ENCODE results near the gene SLC17A9. TPM values are rescaled to one million over a fixed set of nuclear protein-coding genes. Genes with fewer than 3 reads are reported as not detected.

The SLC17A9 gene
- total RNA-seq, 1 experiment from 2014 or later, result not detected

GRCh38 chr20:62949153-62949821, 3.2 kb upstream of the SLC17A9 start:
- Histone ChIP-seq H2AFZ (ENCODE audit: low read length) (no peak overlapping the region), H3K4me2 (ENCODE audit: low read length) (no peak overlapping the region), H3K27me3 (ENCODE audit: low read length) (no peaks in the 10 kb centered on the region), H3F3A (ENCODE audit: low read length, unreplicated experiment) (no peaks in the 10 kb centered on the region), H3K36me3 (ENCODE audit: low read depth, low read length) (peaks cover 38% of the 10 kb centered on the region), H3K9me3 (ENCODE audit: low read length) (no peaks in the 10 kb centered on the region), H3K4me1 (ENCODE audit: insufficient read depth, low read length) (no peaks in the 10 kb centered on the region), H3K4me3 (ENCODE audit: low read length) (no peak overlapping the region), H3K79me2 (ENCODE audit: low read length) (no peaks in the 10 kb centered on the region), H3K27ac (ENCODE audit: low read length) (no peak overlapping the region), H4K20me1 (ENCODE audit: low read length) (no peaks in the 10 kb centered on the region), H3K9me2 (replicated peaks; ENCODE audit: low read length) (no peaks in the 10 kb centered on the region), H3K9ac (ENCODE audit: low read length) (no peak overlapping the region)
- POLR2A ChIA-PET (ENCODE audit: unreplicated experiment), result no interaction called here
- no TSS peak for BruUV-seq (replicated peaks)
- TF ChIP-seq EZH2 (IDR thresholded peaks at IDR 0.05; ENCODE audit: low read length, unreplicated experiment) (no peak), CTCF (conservative IDR thresholded peaks at IDR 0.05; ENCODE audit: low read depth, low read length) (no peak), EZH2phosphoT487 (IDR thresholded peaks at IDR 0.05; ENCODE audit: borderline replicate concordance, low read length) (no peak)
- DNase-seq (no peak), ATAC-seq (no peak)
- CTCF ChIA-PET, result no interaction called here
- intact Hi-C loops (cut with micrococcal nuclease), result no loop called here

GRCh38 chr20:62949962-62950361, 2.5 kb upstream of the SLC17A9 start:
- H3K36me3 ChIP-seq (ENCODE audit: low read depth, low read length), result peaks cover 31% of the 10 kb centered on the region
- no peaks in the 10 kb centered on the region for H3K79me2 ChIP-seq (ENCODE audit: low read length)
- H3K27me3 ChIP-seq (ENCODE audit: low read length), result no peaks in the 10 kb centered on the region
- no peak overlapping the region for H3K4me2 ChIP-seq (ENCODE audit: low read length)
- no peak overlapping the region for H3K4me3 ChIP-seq (ENCODE audit: low read length)
- H3K9me3 ChIP-seq (ENCODE audit: low read length), result no peaks in the 10 kb centered on the region
- no peaks in the 10 kb centered on the region for H3K4me1 ChIP-seq (ENCODE audit: insufficient read depth, low read length)
- H3K9ac ChIP-seq (ENCODE audit: low read length), result no peak overlapping the region
- BruUV-seq (replicated peaks), result no TSS peak
- no peaks in the 10 kb centered on the region for H3K9me2 ChIP-seq (replicated peaks; ENCODE audit: low read length)
- ChIA-PET POLR2A (ENCODE audit: unreplicated experiment) (no interaction called here), CTCF (no interaction called here)
- no peaks in the 10 kb centered on the region for H3F3A ChIP-seq (ENCODE audit: low read length, unreplicated experiment)
- TF ChIP-seq EZH2phosphoT487 (IDR thresholded peaks at IDR 0.05; ENCODE audit: borderline replicate concordance, low read length) (no peak), CTCF (conservative IDR thresholded peaks at IDR 0.05; ENCODE audit: low read depth, low read length) (no peak), EZH2 (IDR thresholded peaks at IDR 0.05; ENCODE audit: low read length, unreplicated experiment) (no peak)
- no peak for DNase-seq
- no peak for ATAC-seq
- H3K27ac ChIP-seq (ENCODE audit: low read length), result no peak overlapping the region
- no peaks in the 10 kb centered on the region for H4K20me1 ChIP-seq (ENCODE audit: low read length)
- intact Hi-C loops (cut with micrococcal nuclease), result no loop called here
- no peak overlapping the region for H2AFZ ChIP-seq (ENCODE audit: low read length)

- Histone ChIP-seq H3K4me2 (ENCODE audit: low read length) (no peak overlapping the region), H3K27me3 (ENCODE audit: low read length) (no peaks in the 10 kb centered on the region), H3K79me2 (ENCODE audit: low read length) (no peaks in the 10 kb centered on the region), H3K9me3 (ENCODE audit: low read length) (no peaks in the 10 kb centered on the region), H3K4me3 (ENCODE audit: low read length) (no peak overlapping the region), H4K20me1 (ENCODE audit: low read length) (no peaks in the 10 kb centered on the region), H2AFZ (ENCODE audit: low read length) (no peak overlapping the region), H3K9me2 (replicated peaks; ENCODE audit: low read length) (no peaks in the 10 kb centered on the region), H3F3A (ENCODE audit: low read length, unreplicated experiment) (no peaks in the 10 kb centered on the region), H3K27ac (ENCODE audit: low read length) (no peak overlapping the region), H3K4me1 (ENCODE audit: insufficient read depth, low read length) (no peaks in the 10 kb centered on the region; the same call in 1 of the 2 replicates), H3K9ac (ENCODE audit: low read length) (no peak overlapping the region), H3K36me3 (ENCODE audit: low read depth, low read length) (peaks cover 25% of the 10 kb centered on the region)
- TF ChIP-seq EZH2phosphoT487 (IDR thresholded peaks at IDR 0.05; ENCODE audit: borderline replicate concordance, low read length), result no peak
- no peak for TF ChIP-seq EZH2 (IDR thresholded peaks at IDR 0.05; ENCODE audit: low read length, unreplicated experiment)
- no peak for TF ChIP-seq CTCF (conservative IDR thresholded peaks at IDR 0.05; ENCODE audit: low read depth, low read length)
- ATAC-seq (no peak), DNase-seq (no peak)
- CTCF ChIA-PET, result no interaction called here
- intact Hi-C loops (cut with micrococcal nuclease), result no loop called here
- POLR2A ChIA-PET (ENCODE audit: unreplicated experiment), result no interaction called here
- BruUV-seq (replicated peaks), result no TSS peak
Measured at GRCh38 chr20:62950741-62951140, 1.8 kb upstream of the SLC17A9 start.
